HCT116 (cell line): Measurements from ENCODE around the gene NSF. TPM values are rescaled to one million over a fixed set of nuclear protein-coding genes. Genes with fewer than 3 reads are reported as not detected.
"Not testable (repeated sequence)": the region's sequence is repeated elsewhere in the genome, so short reads cannot be mapped to it uniquely, and the experiment has no call there.

Experiments
- ATAC-seq: fragments of 200-7000 bp; cut with Tn5 transposase; 2 replicates; pipeline ENCODE4 v1.9.1; 2020; ENCODE audit warnings: mild to moderate bottlenecking, moderate library complexity
- BruUV-seq: library from RNA; stranded (reverse); fragments of 400-500 nt; replicated peaks from 2 replicates; lab custom pipeline; 2021; lab: Mats Ljungman, UMichigan
- CTCF ChIA-PET: fragments of 300-600 bp; sonication (Branson Sonifier 250); formaldehyde crosslinking; loops from one replicate; lab custom pipeline; 2021; ENCODE audit warnings: antibody characterized with exemption; lab: Charles Lee
- POLR2A ChIA-PET: fragments of 300-600, 350-600 bp; sonication (Branson Sonifier 250); formaldehyde crosslinking; loops from one replicate; lab custom pipeline; 2021; ENCODE audit warnings: antibody characterized with exemption; lab: Charles Lee
- RAD21 ChIA-PET, 2 experiments: fragments of 300-600 bp; sonication (Branson Sonifier 250); formaldehyde crosslinking; loops; one replicate each; lab custom pipeline; 2023; ENCODE audit warnings: low total read pairs in 2 of 2; ENCODE audit not compliant: uncharacterized antibody in 2 of 2, unreplicated experiment in 2 of 2, low non-redundant PET in 1 of 2; lab: Charles Lee
- DNase-seq: peaks from one replicate; pipeline ENCODE4 v3.0.0-alpha.2; 2010; ENCODE audit warnings: low read depth, low spot score
- H2AFZ ChIP-seq: fragments of 200-600 bp; shearing (Covaris generic), sonication (generic); 2 replicates; pipeline ENCODE4 v1.6.1; 2017; ENCODE audit warnings: low read depth, mixed run types, mixed read lengths, antibody characterized with exemption, low read length; ENCODE audit not compliant: poor library complexity, severe bottlenecking
- H3K27ac ChIP-seq: 2 replicates; pipeline ENCODE4 v1.5.1; 2012; ENCODE audit warnings: low read depth, low read length
- H3K27me3 ChIP-seq: fragments of 200-600 bp; sonication (generic); 2 replicates; pipeline ENCODE4 v1.6.1; 2016; ENCODE audit warnings: mixed run types, low read length, mixed read lengths; ENCODE audit not compliant: insufficient read depth
- H3K36me3 ChIP-seq, 2 experiments: fragments of 200-500 bp in 1 of 2; fragments of 200-600 bp in 1 of 2; sonication (Bioruptor generic) in 1 of 2; sonication (generic) in 1 of 2; 2 replicates each; pipeline versions ENCODE4 v1.5.1 to v1.6.1; 2014 to 2016; ENCODE audit warnings: low read length in 2 of 2, inconsistent platforms in 1 of 2, mixed read lengths in 1 of 2, mixed run types in 1 of 2; ENCODE audit not compliant: insufficient read depth in 2 of 2, control insufficient read depth in 1 of 2
- H3K4me1 ChIP-seq, 2 experiments: fragments of 200-600 bp in 1 of 2; sonication (generic) in 1 of 2; 2 replicates each; pipeline versions ENCODE4 v1.5.1 to v1.6.1; 2012 to 2017; ENCODE audit warnings: low read length in 2 of 2, inconsistent platforms in 1 of 2, mild to moderate bottlenecking in 1 of 2, mixed read lengths in 1 of 2, mixed run types in 1 of 2, moderate library complexity in 1 of 2; ENCODE audit not compliant: insufficient read depth in 2 of 2, control insufficient read depth in 1 of 2
- H3K4me2 ChIP-seq: fragments of 200-600 bp; sonication (generic); 2 replicates; pipeline ENCODE4 v1.6.1; 2017; ENCODE audit warnings: mixed run types, low read length, mixed read lengths
- H3K4me3 ChIP-seq, 2 experiments: fragments of 200-600 bp in 1 of 2; sonication (generic) in 1 of 2; replicated peaks in 1 of 2; 2 replicates each; pipeline ENCODE4 v1.5.1; 2011 to 2016; ENCODE audit warnings: low read length in 2 of 2, control low read depth in 1 of 2, low read depth in 1 of 2, mild to moderate bottlenecking in 1 of 2, mixed read lengths in 1 of 2, mixed run types in 1 of 2
- H3K79me2 ChIP-seq: fragments of 200-600 bp; sonication (generic); 2 replicates; pipeline ENCODE4 v1.6.1; 2017; ENCODE audit warnings: mild to moderate bottlenecking, mixed run types, low read length, moderate library complexity, mixed read lengths; ENCODE audit not compliant: insufficient read depth
- H3K9ac ChIP-seq: fragments of 200-600 bp; sonication (generic); 2 replicates; pipeline ENCODE4 v1.6.1; 2016; ENCODE audit warnings: low read length, mixed read lengths
- H3K9me2 ChIP-seq: fragments of 200-600 bp; sonication (generic), shearing (Covaris generic); 2 replicates; pipeline ENCODE4 v1.6.1; 2017; ENCODE audit warnings: mixed run types, mild to moderate bottlenecking, moderate library complexity; ENCODE audit not compliant: insufficient read depth
- H3K9me3 ChIP-seq, 2 experiments: fragments of 200-500 bp in 1 of 2; fragments of 200-600 bp in 1 of 2; sonication (Bioruptor generic) in 1 of 2; sonication (generic) in 1 of 2; 2 replicates each; pipeline ENCODE4 v1.6.1; 2014 to 2017; ENCODE audit warnings: low read length in 2 of 2, mixed read lengths in 2 of 2, inconsistent platforms in 1 of 2, low read depth in 1 of 2, mild to moderate bottlenecking in 1 of 2, mixed run types in 1 of 2, moderate library complexity in 1 of 2; ENCODE audit not compliant: control insufficient read depth in 1 of 2, insufficient read depth in 1 of 2
- H4K20me1 ChIP-seq: fragments of 200-600 bp; sonication (generic), shearing (Covaris generic); 2 replicates; pipeline ENCODE4 v1.6.1; 2017; ENCODE audit warnings: mixed run types, mild to moderate bottlenecking, moderate library complexity; ENCODE audit not compliant: insufficient read depth
- intact Hi-C: fragments of 100-400 bp; cut with micrococcal nuclease; formaldehyde crosslinking; loops from 2 replicates; pipeline ENCODE4 v1.10.0; 2022
- total RNA-seq: library from RNA; stranded (reverse); gene quantifications from one replicate; pipeline ENCODE4 v1.2.1, GENCODE V29; 2021; ENCODE audit not compliant: unreplicated experiment

NSF gene
- total RNA-seq, 1 experiment from 2014 or later, result 61.1 TPM

- H3K9me2 ChIP-seq, CTCF ChIA-PET, H3K27ac ChIP-seq, H3K4me1 ChIP-seq, H3K36me3 ChIP-seq, H4K20me1 ChIP-seq, BruUV-seq, RAD21 ChIA-PET, H3K9ac ChIP-seq, H3K27me3 ChIP-seq, H3K4me3 ChIP-seq, DNase-seq, H3K9me3 ChIP-seq, H3K79me2 ChIP-seq, intact Hi-C loops, H3K4me2 ChIP-seq, H2AFZ ChIP-seq, POLR2A ChIA-PET: not testable (repeated sequence)
- peak; percentile 67 for ATAC-seq
Observed at GRCh38 chr17:46663552-46663951, 73.1 kb downstream of the NSF start.

GRCh38 chr17:46665969-46666368 lies 75.5 kb downstream of the NSF start:
- ATAC-seq, H3K27me3 ChIP-seq, H3K27ac ChIP-seq, CTCF ChIA-PET, H4K20me1 ChIP-seq, POLR2A ChIA-PET, H2AFZ ChIP-seq, BruUV-seq, H3K79me2 ChIP-seq, RAD21 ChIA-PET, H3K4me2 ChIP-seq, H3K9ac ChIP-seq, DNase-seq, H3K4me1 ChIP-seq, H3K4me3 ChIP-seq, H3K9me2 ChIP-seq, H3K36me3 ChIP-seq, H3K9me3 ChIP-seq, intact Hi-C loops: not testable (repeated sequence)

GRCh38 chr17:46670789-46671188 lies 80.3 kb downstream of the NSF start:
- POLR2A ChIA-PET, BruUV-seq, H3K9me2 ChIP-seq, H2AFZ ChIP-seq, H3K9me3 ChIP-seq, RAD21 ChIA-PET, H3K4me3 ChIP-seq, H4K20me1 ChIP-seq, DNase-seq, H3K79me2 ChIP-seq, H3K4me2 ChIP-seq, H3K9ac ChIP-seq, ATAC-seq, H3K36me3 ChIP-seq, intact Hi-C loops, H3K4me1 ChIP-seq, H3K27me3 ChIP-seq, H3K27ac ChIP-seq, CTCF ChIA-PET: not testable (repeated sequence)

GRCh38 chr17:46672777-46673176 lies 82.3 kb downstream of the NSF start:
- intact Hi-C loops, H3K79me2 ChIP-seq, CTCF ChIA-PET, H3K4me1 ChIP-seq, POLR2A ChIA-PET, H3K27me3 ChIP-seq, H3K9me2 ChIP-seq, H3K9me3 ChIP-seq, H3K27ac ChIP-seq, H3K4me2 ChIP-seq, DNase-seq, H3K4me3 ChIP-seq, H4K20me1 ChIP-seq, H3K9ac ChIP-seq, BruUV-seq, H3K36me3 ChIP-seq, H2AFZ ChIP-seq, RAD21 ChIA-PET: not testable (repeated sequence)
- ATAC-seq, result peak; percentile 75

GRCh38 chr17:46677819-46678218 lies 87.3 kb downstream of the NSF start:
- H3K4me1 ChIP-seq, H3K27ac ChIP-seq, RAD21 ChIA-PET, H2AFZ ChIP-seq, H3K4me2 ChIP-seq, BruUV-seq, H3K9ac ChIP-seq, H4K20me1 ChIP-seq, intact Hi-C loops, H3K27me3 ChIP-seq, ATAC-seq, H3K36me3 ChIP-seq, POLR2A ChIA-PET, CTCF ChIA-PET, H3K9me2 ChIP-seq, H3K4me3 ChIP-seq, DNase-seq, H3K79me2 ChIP-seq, H3K9me3 ChIP-seq: not testable (repeated sequence)
